HEK293 (cell line): Measurements from ENCODE around the gene MISFA.

Source experiments
- GLIS1 ChIP-seq: fragments of 450-650 bp; formaldehyde crosslinking; IDR thresholded peaks from 2 replicates; pipeline ENCODE4 v1.5.1; 2016; ENCODE audit warnings: missing biosample characterization, missing genetic modification characterization
- KLF1 ChIP-seq: fragments of 450-650 bp; formaldehyde crosslinking; IDR thresholded peaks from 2 replicates; pipeline ENCODE4 v1.5.1; 2016; ENCODE audit warnings: missing biosample characterization, missing genetic modification characterization
- KLF16 ChIP-seq: fragments of 450-650 bp; formaldehyde crosslinking; IDR thresholded peaks from 2 replicates; pipeline ENCODE4 v1.5.1; 2017; ENCODE audit warnings: missing biosample characterization, missing genetic modification characterization
- MYNN ChIP-seq: fragments of 450-650 bp; formaldehyde crosslinking; IDR thresholded peaks from 2 replicates; pipeline ENCODE4 v1.5.1; 2016; ENCODE audit warnings: missing biosample characterization, missing genetic modification characterization, borderline replicate concordance
- OSR2 ChIP-seq: fragments of 450-650 bp; formaldehyde crosslinking; IDR thresholded peaks from 2 replicates; pipeline ENCODE4 v1.5.1; 2016; ENCODE audit warnings: missing biosample characterization, missing genetic modification characterization
- OVOL3 ChIP-seq: fragments of 450-650 bp; formaldehyde crosslinking; IDR thresholded peaks from 2 replicates; pipeline ENCODE4 v1.5.1; 2016; ENCODE audit warnings: missing biosample characterization, missing genetic modification characterization
- SP3 ChIP-seq: fragments of 450-650 bp; formaldehyde crosslinking; IDR thresholded peaks from 2 replicates; pipeline ENCODE4 v1.5.1; 2016; ENCODE audit warnings: missing biosample characterization, missing genetic modification characterization
- ZBTB20 ChIP-seq: fragments of 450-650 bp; formaldehyde crosslinking; IDR thresholded peaks from 2 replicates; pipeline ENCODE4 v1.5.1; 2016; ENCODE audit warnings: missing biosample characterization, missing genetic modification characterization
- ZBTB7A ChIP-seq: fragments of 450-650 bp; formaldehyde crosslinking; IDR thresholded peaks from 2 replicates; pipeline ENCODE4 v1.5.1; 2016; ENCODE audit warnings: low read depth, missing biosample characterization, missing genetic modification characterization
- ZBTB8A ChIP-seq: fragments of 450-650 bp; formaldehyde crosslinking; IDR thresholded peaks from 2 replicates; pipeline ENCODE4 v1.5.1; 2016; ENCODE audit warnings: missing biosample characterization, missing genetic modification characterization
- ZFP3 ChIP-seq: fragments of 450-650 bp; formaldehyde crosslinking; IDR thresholded peaks from 2 replicates; pipeline ENCODE4 v1.5.1; 2016; ENCODE audit warnings: low read depth, missing biosample characterization, missing genetic modification characterization
- ZNF112 ChIP-seq: fragments of 450-650 bp; formaldehyde crosslinking; IDR thresholded peaks from 2 replicates; pipeline ENCODE4 v1.5.0; 2017; ENCODE audit warnings: missing biosample characterization, missing genetic modification characterization
- ZNF132 ChIP-seq: fragments of 450-650 bp; formaldehyde crosslinking; IDR thresholded peaks from 2 replicates; pipeline ENCODE4 v1.5.1; 2017; ENCODE audit warnings: missing biosample characterization, missing genetic modification characterization, borderline replicate concordance
- ZNF2 ChIP-seq: fragments of 450-650 bp; formaldehyde crosslinking; IDR thresholded peaks from 2 replicates; pipeline ENCODE4 v1.5.1; 2016; ENCODE audit warnings: missing biosample characterization, missing genetic modification characterization
- ZNF354C ChIP-seq: fragments of 450-650 bp; formaldehyde crosslinking; IDR thresholded peaks from 2 replicates; pipeline ENCODE4 v1.5.1; 2016; ENCODE audit warnings: missing biosample characterization, missing genetic modification characterization, low read depth, borderline replicate concordance
- ZNF394 ChIP-seq: fragments of 450-650 bp; formaldehyde crosslinking; IDR thresholded peaks from 2 replicates; pipeline ENCODE4 v1.5.1; 2016; ENCODE audit warnings: missing biosample characterization, missing genetic modification characterization, mild to moderate bottlenecking, moderate library complexity, borderline replicate concordance
- ZNF423 ChIP-seq: fragments of 450-650 bp; formaldehyde crosslinking; IDR thresholded peaks from 2 replicates; pipeline ENCODE4 v1.5.1; 2016; ENCODE audit warnings: missing biosample characterization, missing genetic modification characterization
- ZNF433 ChIP-seq: fragments of 450-650 bp; formaldehyde crosslinking; IDR thresholded peaks from 2 replicates; pipeline ENCODE4 v1.5.1; 2016; ENCODE audit warnings: missing biosample characterization, missing genetic modification characterization, low read depth
- ZNF530 ChIP-seq: fragments of 450-650 bp; formaldehyde crosslinking; IDR thresholded peaks from 2 replicates; pipeline ENCODE4 v1.5.1; 2016; ENCODE audit warnings: low read depth, missing biosample characterization, missing genetic modification characterization
- ZNF558 ChIP-seq: fragments of 450-650 bp; formaldehyde crosslinking; IDR thresholded peaks from 2 replicates; pipeline ENCODE4 v1.5.1; 2016; ENCODE audit warnings: missing biosample characterization, missing genetic modification characterization
- ZNF560 ChIP-seq: fragments of 450-650 bp; formaldehyde crosslinking; IDR thresholded peaks from 2 replicates; pipeline ENCODE4 v1.5.1; 2017; ENCODE audit warnings: missing biosample characterization, missing genetic modification characterization, borderline replicate concordance
- ZNF571 ChIP-seq: fragments of 450-650 bp; formaldehyde crosslinking; IDR thresholded peaks from 2 replicates; pipeline ENCODE4 v1.5.0; 2017; ENCODE audit warnings: missing biosample characterization, missing genetic modification characterization
- ZNF585B ChIP-seq: fragments of 450-650 bp; formaldehyde crosslinking; IDR thresholded peaks from 2 replicates; pipeline ENCODE4 v1.5.1; 2016; ENCODE audit warnings: missing biosample characterization, missing genetic modification characterization
- ZNF670 ChIP-seq: fragments of 450-650 bp; formaldehyde crosslinking; IDR thresholded peaks from 2 replicates; pipeline ENCODE4 v1.5.1; 2016; ENCODE audit warnings: missing biosample characterization, missing genetic modification characterization, low read depth
- ZNF776 ChIP-seq: fragments of 450-650 bp; formaldehyde crosslinking; IDR thresholded peaks from 2 replicates; pipeline ENCODE4 v1.5.0; 2017; ENCODE audit warnings: missing biosample characterization, missing genetic modification characterization, borderline replicate concordance
- TF ChIP-seq, protein P1 (sequence below): fragments of 450-650 bp; formaldehyde crosslinking; IDR thresholded peaks from 2 replicates; pipeline ENCODE4 v1.5.0; 2017; ENCODE audit warnings: missing biosample characterization, missing genetic modification characterization, borderline replicate concordance
- TF ChIP-seq, protein P2 (sequence below): fragments of 450-650 bp; formaldehyde crosslinking; IDR thresholded peaks from 2 replicates; pipeline ENCODE4 v1.5.1; 2016; ENCODE audit warnings: missing biosample characterization, missing genetic modification characterization
- TF ChIP-seq, protein P3 (sequence below): fragments of 450-650 bp; formaldehyde crosslinking; IDR thresholded peaks from 2 replicates; pipeline ENCODE4 v1.5.1; 2016; ENCODE audit warnings: missing biosample characterization, missing genetic modification characterization
- TF ChIP-seq, protein P4 (sequence below): fragments of 450-650 bp; formaldehyde crosslinking; IDR thresholded peaks from 2 replicates; pipeline ENCODE4 v1.5.1; 2017; ENCODE audit warnings: missing biosample characterization, missing genetic modification characterization
- TF ChIP-seq, protein P5 (sequence below): fragments of 450-650 bp; formaldehyde crosslinking; IDR thresholded peaks from 2 replicates; pipeline ENCODE4 v1.5.1; 2016; ENCODE audit warnings: missing biosample characterization, missing genetic modification characterization

Gene MISFA

DNA sequence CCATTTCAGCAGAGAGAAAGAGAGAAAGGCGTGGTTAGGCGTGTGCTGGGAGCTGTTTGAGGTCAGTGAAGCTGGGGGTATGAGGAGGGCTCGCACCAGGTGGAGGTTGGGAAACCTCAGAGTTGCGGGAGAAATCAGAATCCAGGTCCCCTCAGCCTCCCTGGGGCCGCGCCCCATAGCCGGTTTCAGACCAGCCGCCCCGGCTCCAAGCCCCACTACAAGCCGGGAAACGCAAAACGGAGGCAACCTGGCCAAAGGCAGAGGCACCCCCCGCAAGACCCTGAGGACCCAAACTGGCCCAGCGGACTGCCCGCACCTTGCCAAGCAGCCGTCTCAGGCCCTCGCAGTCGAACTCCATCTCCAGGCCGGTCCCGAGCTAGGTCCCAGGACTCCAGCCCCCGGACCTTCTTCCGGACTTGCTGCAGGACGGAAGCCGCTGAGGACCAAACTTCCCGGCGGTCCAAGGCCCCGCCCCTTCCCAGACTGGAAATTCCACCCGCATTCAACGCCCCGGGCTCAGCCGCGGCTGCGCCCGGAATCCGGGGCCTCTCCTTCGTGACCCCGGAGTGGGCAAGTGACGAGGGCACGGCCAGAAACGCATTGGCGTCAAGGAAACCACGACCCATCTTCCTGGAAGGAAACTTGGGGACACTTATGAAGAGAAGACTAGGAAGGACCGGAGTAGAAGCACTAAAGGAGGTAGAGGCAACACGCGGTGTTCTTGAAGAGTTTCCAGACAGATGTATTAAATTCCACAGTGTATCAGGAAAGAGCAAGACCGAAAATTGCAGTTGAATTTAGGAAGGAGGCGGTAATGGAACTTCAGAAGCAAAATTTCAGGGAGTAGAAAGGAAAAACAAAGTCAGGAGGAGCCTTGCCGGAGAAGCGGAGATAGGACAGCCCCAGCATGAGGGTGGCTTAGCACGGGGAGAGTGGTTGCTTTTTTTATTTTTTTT, 11.0 kb upstream of the MISFA start, which contains the start of gene UEVLD (continued):
- TF ChIP-seq ZNF354C (tag by site-specific recombination) (no peak), ZNF530 (tag by site-specific recombination) (no peak), ZNF560 (tag by site-specific recombination) (no peak), ZNF423 (tag by site-specific recombination) (no peak), ZNF433 (tag by site-specific recombination) (no peak), OVOL3 (no peak), GLIS1 (tag by site-specific recombination) (no peak; the same call in 1 of the 2 replicates), ZNF558 (tag by site-specific recombination) (no peak), KLF1 (tag by site-specific recombination) (peak; percentile 27; the same call in 1 of the 2 replicates), ZNF776 (tag by site-specific recombination) (no peak), ZBTB7A (tag by site-specific recombination) (no peak), SP3 (tag by site-specific recombination) (peak; percentile 76), ZNF394 (0 out of 2 replicates have a peak, but pooled peaks have one; percentile 35), KLF16 (tag by site-specific recombination) (peak; percentile 72), ZFP3 (tag by site-specific recombination) (no peak), ZNF585B (no peak), ZBTB8A (tag by site-specific recombination) (peak; percentile 92), ZNF571 (tag by site-specific recombination) (no peak), OSR2 (tag by site-specific recombination) (no peak), ZNF2 (tag by site-specific recombination) (no peak), ZNF112 (tag by site-specific recombination) (no peak), ZBTB20 (peak; percentile 92), MYNN (tag by site-specific recombination) (no peak), ZNF670 (tag by site-specific recombination) (no peak), ZNF132 (tag by site-specific recombination) (no peak)
- TF ChIP-seq, protein P1, sequence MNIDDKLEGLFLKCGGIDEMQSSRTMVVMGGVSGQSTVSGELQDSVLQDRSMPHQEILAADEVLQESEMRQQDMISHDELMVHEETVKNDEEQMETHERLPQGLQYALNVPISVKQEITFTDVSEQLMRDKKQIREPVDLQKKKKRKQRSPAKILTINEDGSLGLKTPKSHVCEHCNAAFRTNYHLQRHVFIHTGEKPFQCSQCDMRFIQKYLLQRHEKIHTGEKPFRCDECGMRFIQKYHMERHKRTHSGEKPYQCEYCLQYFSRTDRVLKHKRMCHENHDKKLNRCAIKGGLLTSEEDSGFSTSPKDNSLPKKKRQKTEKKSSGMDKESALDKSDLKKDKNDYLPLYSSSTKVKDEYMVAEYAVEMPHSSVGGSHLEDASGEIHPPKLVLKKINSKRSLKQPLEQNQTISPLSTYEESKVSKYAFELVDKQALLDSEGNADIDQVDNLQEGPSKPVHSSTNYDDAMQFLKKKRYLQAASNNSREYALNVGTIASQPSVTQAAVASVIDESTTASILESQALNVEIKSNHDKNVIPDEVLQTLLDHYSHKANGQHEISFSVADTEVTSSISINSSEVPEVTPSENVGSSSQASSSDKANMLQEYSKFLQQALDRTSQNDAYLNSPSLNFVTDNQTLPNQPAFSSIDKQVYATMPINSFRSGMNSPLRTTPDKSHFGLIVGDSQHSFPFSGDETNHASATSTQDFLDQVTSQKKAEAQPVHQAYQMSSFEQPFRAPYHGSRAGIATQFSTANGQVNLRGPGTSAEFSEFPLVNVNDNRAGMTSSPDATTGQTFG (tag by site-specific recombination) = no peak
- TF ChIP-seq, protein P2, sequence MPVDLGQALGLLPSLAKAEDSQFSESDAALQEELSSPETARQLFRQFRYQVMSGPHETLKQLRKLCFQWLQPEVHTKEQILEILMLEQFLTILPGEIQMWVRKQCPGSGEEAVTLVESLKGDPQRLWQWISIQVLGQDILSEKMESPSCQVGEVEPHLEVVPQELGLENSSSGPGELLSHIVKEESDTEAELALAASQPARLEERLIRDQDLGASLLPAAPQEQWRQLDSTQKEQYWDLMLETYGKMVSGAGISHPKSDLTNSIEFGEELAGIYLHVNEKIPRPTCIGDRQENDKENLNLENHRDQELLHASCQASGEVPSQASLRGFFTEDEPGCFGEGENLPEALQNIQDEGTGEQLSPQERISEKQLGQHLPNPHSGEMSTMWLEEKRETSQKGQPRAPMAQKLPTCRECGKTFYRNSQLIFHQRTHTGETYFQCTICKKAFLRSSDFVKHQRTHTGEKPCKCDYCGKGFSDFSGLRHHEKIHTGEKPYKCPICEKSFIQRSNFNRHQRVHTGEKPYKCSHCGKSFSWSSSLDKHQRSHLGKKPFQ (tag by site-specific recombination) = no peak
- TF ChIP-seq, protein P3, sequence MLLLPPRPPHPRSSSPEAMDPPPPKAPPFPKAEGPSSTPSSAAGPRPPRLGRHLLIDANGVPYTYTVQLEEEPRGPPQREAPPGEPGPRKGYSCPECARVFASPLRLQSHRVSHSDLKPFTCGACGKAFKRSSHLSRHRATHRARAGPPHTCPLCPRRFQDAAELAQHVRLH (tag by site-specific recombination) = no peak
- TF ChIP-seq, protein P4, sequence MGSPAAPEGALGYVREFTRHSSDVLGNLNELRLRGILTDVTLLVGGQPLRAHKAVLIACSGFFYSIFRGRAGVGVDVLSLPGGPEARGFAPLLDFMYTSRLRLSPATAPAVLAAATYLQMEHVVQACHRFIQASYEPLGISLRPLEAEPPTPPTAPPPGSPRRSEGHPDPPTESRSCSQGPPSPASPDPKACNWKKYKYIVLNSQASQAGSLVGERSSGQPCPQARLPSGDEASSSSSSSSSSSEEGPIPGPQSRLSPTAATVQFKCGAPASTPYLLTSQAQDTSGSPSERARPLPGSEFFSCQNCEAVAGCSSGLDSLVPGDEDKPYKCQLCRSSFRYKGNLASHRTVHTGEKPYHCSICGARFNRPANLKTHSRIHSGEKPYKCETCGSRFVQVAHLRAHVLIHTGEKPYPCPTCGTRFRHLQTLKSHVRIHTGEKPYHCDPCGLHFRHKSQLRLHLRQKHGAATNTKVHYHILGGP (tag by site-specific recombination) = no peak
- TF ChIP-seq, protein P5, sequence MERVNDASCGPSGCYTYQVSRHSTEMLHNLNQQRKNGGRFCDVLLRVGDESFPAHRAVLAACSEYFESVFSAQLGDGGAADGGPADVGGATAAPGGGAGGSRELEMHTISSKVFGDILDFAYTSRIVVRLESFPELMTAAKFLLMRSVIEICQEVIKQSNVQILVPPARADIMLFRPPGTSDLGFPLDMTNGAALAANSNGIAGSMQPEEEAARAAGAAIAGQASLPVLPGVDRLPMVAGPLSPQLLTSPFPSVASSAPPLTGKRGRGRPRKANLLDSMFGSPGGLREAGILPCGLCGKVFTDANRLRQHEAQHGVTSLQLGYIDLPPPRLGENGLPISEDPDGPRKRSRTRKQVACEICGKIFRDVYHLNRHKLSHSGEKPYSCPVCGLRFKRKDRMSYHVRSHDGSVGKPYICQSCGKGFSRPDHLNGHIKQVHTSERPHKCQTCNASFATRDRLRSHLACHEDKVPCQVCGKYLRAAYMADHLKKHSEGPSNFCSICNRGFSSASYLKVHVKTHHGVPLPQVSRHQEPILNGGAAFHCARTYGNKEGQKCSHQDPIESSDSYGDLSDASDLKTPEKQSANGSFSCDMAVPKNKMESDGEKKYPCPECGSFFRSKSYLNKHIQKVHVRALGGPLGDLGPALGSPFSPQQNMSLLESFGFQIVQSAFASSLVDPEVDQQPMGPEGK (tag by site-specific recombination) = 0 out of 2 replicates have a peak, but pooled peaks have one; percentile 50
